K562 (cell line): ENCODE results near the gene SORCS2.

Experiments used
- CREB5 ChIP-seq: fragments of 250-450 bp; sonication (Bioruptor Pico); IDR thresholded peaks from 2 replicates; pipeline ENCODE4 v1.5.0; 2020; ENCODE audit warnings: mild to moderate bottlenecking
- CTCF ChIP-seq, 3 experiments: IDR thresholded peaks in 2 of 3; conservative IDR thresholded peaks in 1 of 3; 2 replicates each; pipeline ENCODE4 v1.5.1; 2011 to 2012; ENCODE audit warnings: low read length in 3 of 3, mild to moderate bottlenecking in 3 of 3, control low read depth in 2 of 3, improper control_type of control experiment in 1 of 3, inconsistent platforms in 1 of 3, low read depth in 1 of 3, mixed read lengths in 1 of 3, moderate library complexity in 1 of 3; ENCODE audit not compliant: insufficient read depth in 2 of 3
- ERF ChIP-seq: fragments of 450-650 bp; formaldehyde crosslinking; IDR thresholded peaks from 2 replicates; pipeline ENCODE4 v1.4.0; 2020; ENCODE audit warnings: mild to moderate bottlenecking, mixed read lengths
- HDAC2 ChIP-seq: fragments of 450-650 bp; IDR thresholded peaks from 2 replicates; pipeline ENCODE4 v1.6.1; 2016; ENCODE audit warnings: mild to moderate bottlenecking
- HDAC3 ChIP-seq: fragments of 450-650 bp; IDR thresholded peaks from 2 replicates; pipeline ENCODE4 v1.6.1; 2018; ENCODE audit warnings: borderline replicate concordance, mild to moderate bottlenecking, moderate library complexity; ENCODE audit not compliant: partially characterized antibody
- HMGXB4 ChIP-seq: sonication (generic); formaldehyde crosslinking; IDR thresholded peaks from 2 replicates; pipeline ENCODE4 v1.8.1; 2023; ENCODE audit warnings: mild to moderate bottlenecking, missing genetic modification reagents
- MAX ChIP-seq: sonication (generic); formaldehyde crosslinking; IDR thresholded peaks from 2 replicates; pipeline ENCODE4 v1.9.0; 2022; ENCODE audit warnings: mild to moderate bottlenecking, missing genetic modification reagents
- NFE2L1 ChIP-seq: fragments of 450-650 bp; IDR thresholded peaks from 2 replicates; pipeline ENCODE4 v1.6.1; 2016; ENCODE audit warnings: missing genetic modification characterization, low read depth, mild to moderate bottlenecking, missing compliant biosample characterization, moderate library complexity, borderline replicate concordance
- PHF21A ChIP-seq: fragments of 450-650 bp; IDR thresholded peaks from 2 replicates; pipeline ENCODE4 v1.6.1; 2017; ENCODE audit warnings: low read depth, borderline replicate concordance
- ZBTB9 ChIP-seq: fragments of 450-650 bp; formaldehyde crosslinking; IDR thresholded peaks from 2 replicates; pipeline ENCODE4 v1.4.0; 2020; ENCODE audit warnings: mild to moderate bottlenecking, moderate library complexity

- TF ChIP-seq CTCF (IDR thresholded peaks at IDR 0.05 in 2 of 3, conservative IDR thresholded peaks at IDR 0.05 in 1 of 3; ENCODE audit: insufficient read depth in 2 of 3, low read depth in 1 of 3, low read length in 3 of 3) (no peak), CREB5 (no peak), HMGXB4 (CRISPR knock-in tag) (no peak), ZBTB9 (CRISPR knock-in tag) (no peak), NFE2L1 (tag) (no peak), HDAC3 (no peak), HDAC2 (no peak), PHF21A (no peak), MAX (no peak), ERF (CRISPR knock-in tag) (no peak)
These were observed 42.7 kb downstream of the SORCS2 start for GRCh38 chr4:7235030-7235380.
